ENCODE measurements around the gene TOP3A. TPM values are rescaled to one million over a fixed set of nuclear protein-coding genes. Genes with fewer than 3 reads are reported as not detected.
"Not testable (repeated sequence)": the region's sequence is repeated elsewhere in the genome, so short reads cannot be mapped to it uniquely, and the experiment has no call there.

TOP3A gene
- total RNA-seq, 1 experiment from 2014 or later, result 19.0 TPM

DNA sequence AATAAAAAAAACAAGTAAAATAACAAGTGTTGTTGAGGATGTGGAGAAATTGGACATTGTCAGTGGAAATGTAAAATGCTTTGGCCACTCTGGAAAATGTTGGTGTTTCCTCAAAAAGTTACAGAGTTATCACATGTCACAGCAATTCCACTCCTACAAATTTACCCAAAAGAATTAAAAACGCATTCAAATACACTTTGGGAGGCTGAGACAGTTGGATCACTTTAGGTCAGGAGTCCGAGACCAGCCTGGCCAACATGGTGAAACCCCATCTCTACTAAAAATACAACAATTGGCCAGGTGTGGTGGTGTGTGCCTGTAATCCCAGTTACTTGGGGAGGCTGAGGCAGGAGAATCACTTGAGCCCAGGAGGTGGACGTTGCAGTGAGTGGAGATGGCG lies 5.6 kb downstream of the TOP3A start:
- Histone ChIP-seq H3K36me3 (ENCODE audit: insufficient read depth, low read length) (peaks cover 51% of the 10 kb centered on the region), H3K4me2 (ENCODE audit: low read depth, low read length, poor library complexity, severe bottlenecking) (no peak overlapping the region), H3K79me2 (ENCODE audit: low read length) (peaks cover 60% of the 10 kb centered on the region), H3K4me1 (ENCODE audit: low read length) (peaks cover 13% of the 10 kb centered on the region), H3K9me3 (ENCODE audit: low read length) (no peaks in the 10 kb centered on the region), H3K27me3 (ENCODE audit: low read length) (no peaks in the 10 kb centered on the region), H3K27ac (ENCODE audit: low read length) (no peak overlapping the region), H3K4me3 (ENCODE audit: low read length) (no peak overlapping the region), H4K20me1 (ENCODE audit: insufficient read depth, low read depth, low read length) (peaks cover 13% of the 10 kb centered on the region), H3K9me2 (replicated peaks; ENCODE audit: insufficient read depth, low read length) (no peaks in the 10 kb centered on the region), H2AFZ (ENCODE audit: low read length) (no peak overlapping the region), H3K9ac (ENCODE audit: low read length) (no peak overlapping the region)
- DNase-seq, result no peak

- H2AFZ ChIP-seq (ENCODE audit: low read length); H3K9ac ChIP-seq (ENCODE audit: low read length); H3K4me1 ChIP-seq (ENCODE audit: low read length); H3K4me3 ChIP-seq (ENCODE audit: low read length); H3K9me3 ChIP-seq (ENCODE audit: low read length); H3K27ac ChIP-seq (ENCODE audit: low read length); H3K9me2 ChIP-seq (replicated peaks; ENCODE audit: insufficient read depth, low read length); H3K27me3 ChIP-seq (ENCODE audit: low read length); DNase-seq; H3K4me2 ChIP-seq (ENCODE audit: low read depth, low read length, poor library complexity, severe bottlenecking); H4K20me1 ChIP-seq (ENCODE audit: insufficient read depth, low read depth, low read length): not testable (repeated sequence)
- Histone ChIP-seq H3K79me2 (ENCODE audit: low read length) (peaks cover 10% of the 10 kb centered on the region), H3K36me3 (ENCODE audit: insufficient read depth, low read length) (peaks cover 49% of the 10 kb centered on the region)
Measured at GRCh38 chr17:18303206-18303605, 11.6 kb downstream of the TOP3A start.

GRCh38 chr17:18300725-18301480 lies 13.9 kb downstream of the TOP3A start:
- no peaks in the 10 kb centered on the region; the same call in 1 of the 2 replicates for H3K4me1 ChIP-seq (ENCODE audit: low read length)
- no peak for DNase-seq
- no peak overlapping the region for H3K4me3 ChIP-seq (ENCODE audit: low read length)
- no peak overlapping the region for H2AFZ ChIP-seq (ENCODE audit: low read length)
- no peaks in the 10 kb centered on the region for H3K9me3 ChIP-seq (ENCODE audit: low read length)
- peaks cover 44% of the 10 kb centered on the region; the same call in 1 of the 2 replicates for H3K36me3 ChIP-seq (ENCODE audit: insufficient read depth, low read length)
- H3K4me2 ChIP-seq (ENCODE audit: low read depth, low read length, poor library complexity, severe bottlenecking), result no peak overlapping the region
- H3K27ac ChIP-seq (ENCODE audit: low read length), result no peak overlapping the region
- H3K9ac ChIP-seq (ENCODE audit: low read length), result no peak overlapping the region
- no peaks in the 10 kb centered on the region for H4K20me1 ChIP-seq (ENCODE audit: insufficient read depth, low read depth, low read length)
- H3K9me2 ChIP-seq (replicated peaks; ENCODE audit: insufficient read depth, low read length), result no peaks in the 10 kb centered on the region
- H3K79me2 ChIP-seq (ENCODE audit: low read length), result peaks cover 9% of the 10 kb centered on the region; the same call in 1 of the 2 replicates
- no peaks in the 10 kb centered on the region for H3K27me3 ChIP-seq (ENCODE audit: low read length)

GRCh38 chr17:18298061-18298460 lies 16.7 kb downstream of the TOP3A start:
- H3K9ac ChIP-seq (ENCODE audit: low read length); H3K9me3 ChIP-seq (ENCODE audit: low read length); H3K27ac ChIP-seq (ENCODE audit: low read length): not testable (repeated sequence)

GRCh38 chr17:18291718-18292540 lies 22.9 kb downstream of the TOP3A start:
- DNase-seq, result no peak
- Histone ChIP-seq H3K36me3 (ENCODE audit: insufficient read depth, low read length) (peaks cover 38% of the 10 kb centered on the region), H3K9ac (ENCODE audit: low read length) (no peak overlapping the region), H3K4me1 (ENCODE audit: low read length) (no peaks in the 10 kb centered on the region), H3K27ac (ENCODE audit: low read length) (no peak overlapping the region), H4K20me1 (ENCODE audit: insufficient read depth, low read depth, low read length) (no peaks in the 10 kb centered on the region), H3K4me3 (ENCODE audit: low read length) (no peak overlapping the region), H3K9me2 (replicated peaks; ENCODE audit: insufficient read depth, low read length) (no peaks in the 10 kb centered on the region), H3K79me2 (ENCODE audit: low read length) (no peaks in the 10 kb centered on the region), H3K27me3 (ENCODE audit: low read length) (no peaks in the 10 kb centered on the region), H3K9me3 (ENCODE audit: low read length) (no peaks in the 10 kb centered on the region), H2AFZ (ENCODE audit: low read length) (no peak overlapping the region), H3K4me2 (ENCODE audit: low read depth, low read length, poor library complexity, severe bottlenecking) (no peak overlapping the region)

More at GRCh38 chr17:18298061-18298460, 16.7 kb downstream of the TOP3A start:
- not testable (repeated sequence) for H4K20me1 ChIP-seq (ENCODE audit: insufficient read depth, low read depth, low read length); H3K9me2 ChIP-seq (replicated peaks; ENCODE audit: insufficient read depth, low read length); H3K4me1 ChIP-seq (ENCODE audit: low read length); H3K79me2 ChIP-seq (ENCODE audit: low read length); DNase-seq; H2AFZ ChIP-seq (ENCODE audit: low read length); H3K4me3 ChIP-seq (ENCODE audit: low read length); H3K4me2 ChIP-seq (ENCODE audit: low read depth, low read length, poor library complexity, severe bottlenecking); H3K27me3 ChIP-seq (ENCODE audit: low read length)
- peaks cover 40% of the 10 kb centered on the region; the same call in 1 of the 2 replicates for H3K36me3 ChIP-seq (ENCODE audit: insufficient read depth, low read length)

- H3K4me1 ChIP-seq (ENCODE audit: low read length), result no peaks in the 10 kb centered on the region
- H3K36me3 ChIP-seq (ENCODE audit: insufficient read depth, low read length), result peaks cover 42% of the 10 kb centered on the region
- H3K9me3 ChIP-seq (ENCODE audit: low read length), result no peaks in the 10 kb centered on the region
- H2AFZ ChIP-seq (ENCODE audit: low read length), result no peak overlapping the region
- no peak for DNase-seq
- H3K4me2 ChIP-seq (ENCODE audit: low read depth, low read length, poor library complexity, severe bottlenecking), result no peak overlapping the region
- no peaks in the 10 kb centered on the region for H3K79me2 ChIP-seq (ENCODE audit: low read length)
- no peak overlapping the region for H3K9ac ChIP-seq (ENCODE audit: low read length)
- H3K27me3 ChIP-seq (ENCODE audit: low read length), result no peaks in the 10 kb centered on the region
- no peak overlapping the region for H3K27ac ChIP-seq (ENCODE audit: low read length)
- no peaks in the 10 kb centered on the region for H4K20me1 ChIP-seq (ENCODE audit: insufficient read depth, low read depth, low read length)
- no peak overlapping the region for H3K4me3 ChIP-seq (ENCODE audit: low read length)
- H3K9me2 ChIP-seq (replicated peaks; ENCODE audit: insufficient read depth, low read length), result no peaks in the 10 kb centered on the region
Measured at GRCh38 chr17:18285296-18285695, 29.5 kb downstream of the TOP3A start.

DNA sequence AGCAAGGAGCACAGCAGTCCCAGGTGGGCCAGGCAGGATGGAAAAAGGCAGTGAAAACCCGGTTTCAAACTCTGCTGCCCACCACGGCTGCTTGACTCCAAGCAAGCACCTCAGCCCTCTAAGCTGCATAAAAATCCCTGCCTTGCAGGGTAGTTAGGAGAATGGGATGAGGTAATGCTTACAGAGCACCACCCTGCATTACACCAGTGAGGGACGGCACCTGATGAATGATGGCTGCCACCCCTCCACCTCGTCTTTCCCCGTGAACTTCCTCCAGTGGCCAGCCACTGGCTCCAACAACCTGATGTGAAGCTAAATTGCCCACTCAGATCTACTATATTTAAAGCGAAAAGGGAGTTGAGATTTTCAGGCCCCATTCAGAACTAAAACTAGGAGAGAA lies 33.0 kb downstream of the TOP3A start:
- Histone ChIP-seq H3K27me3 (ENCODE audit: low read length) (no peaks in the 10 kb centered on the region), H3K36me3 (ENCODE audit: insufficient read depth, low read length) (peaks cover 36% of the 10 kb centered on the region)

DNA sequence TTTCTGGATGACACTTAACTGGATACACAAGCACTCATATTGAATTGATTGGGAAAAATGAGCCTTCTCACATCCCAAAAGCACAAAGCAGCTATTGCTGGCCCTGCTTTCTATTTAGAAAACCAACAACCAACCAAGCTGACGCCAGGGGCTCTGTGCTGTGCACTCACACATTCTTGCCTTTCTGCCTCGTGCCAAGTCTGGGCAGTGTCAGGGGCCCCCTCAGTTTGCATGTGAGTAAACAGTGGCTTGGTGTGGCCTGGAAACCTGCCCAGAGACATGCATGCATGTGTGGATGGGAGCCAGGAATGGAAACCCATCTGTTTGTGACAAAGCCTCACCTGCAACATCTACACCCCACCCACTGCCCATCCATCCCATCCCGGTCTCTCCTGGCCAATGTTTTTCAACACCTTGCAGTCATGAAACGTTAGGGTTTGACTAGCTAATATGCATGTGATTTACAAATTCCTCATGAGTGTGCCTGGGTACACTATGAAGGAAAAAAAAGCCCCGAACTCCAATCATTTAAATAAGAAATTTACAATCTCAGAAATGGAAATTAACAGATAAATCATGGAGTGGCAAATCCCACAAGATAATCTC lies 33.9 kb downstream of the TOP3A start:
- Histone ChIP-seq H4K20me1 (ENCODE audit: insufficient read depth, low read depth, low read length) (no peaks in the 10 kb centered on the region), H3K4me1 (ENCODE audit: low read length) (no peaks in the 10 kb centered on the region), H2AFZ (ENCODE audit: low read length) (no peak overlapping the region), H3K9ac (ENCODE audit: low read length) (no peak overlapping the region), H3K36me3 (ENCODE audit: insufficient read depth, low read length) (peaks cover 41% of the 10 kb centered on the region), H3K9me2 (replicated peaks; ENCODE audit: insufficient read depth, low read length) (no peaks in the 10 kb centered on the region), H3K4me3 (ENCODE audit: low read length) (no peak overlapping the region), H3K27ac (ENCODE audit: low read length) (no peak overlapping the region), H3K9me3 (ENCODE audit: low read length) (no peaks in the 10 kb centered on the region), H3K4me2 (ENCODE audit: low read depth, low read length, poor library complexity, severe bottlenecking) (no peak overlapping the region), H3K27me3 (ENCODE audit: low read length) (no peaks in the 10 kb centered on the region), H3K79me2 (ENCODE audit: low read length) (no peaks in the 10 kb centered on the region)
- DNase-seq, result no peak

More for the DNA sequence above, 33.0 kb downstream of the TOP3A start:
- no peak for DNase-seq
- no peak overlapping the region for H3K27ac ChIP-seq (ENCODE audit: low read length)
- H3K4me3 ChIP-seq (ENCODE audit: low read length), result no peak overlapping the region
- no peaks in the 10 kb centered on the region for H3K79me2 ChIP-seq (ENCODE audit: low read length)
- no peaks in the 10 kb centered on the region for H4K20me1 ChIP-seq (ENCODE audit: insufficient read depth, low read depth, low read length)
- H3K9ac ChIP-seq (ENCODE audit: low read length), result no peak overlapping the region
- H3K4me2 ChIP-seq (ENCODE audit: low read depth, low read length, poor library complexity, severe bottlenecking), result no peak overlapping the region
- no peaks in the 10 kb centered on the region for H3K4me1 ChIP-seq (ENCODE audit: low read length)
- no peak overlapping the region for H2AFZ ChIP-seq (ENCODE audit: low read length)
- no peaks in the 10 kb centered on the region for H3K9me3 ChIP-seq (ENCODE audit: low read length)
- H3K9me2 ChIP-seq (replicated peaks; ENCODE audit: insufficient read depth, low read length), result no peaks in the 10 kb centered on the region

All from Karpas-422 (cell line).